T-helper 2 cell (primary cell): ENCODE results near the gene ATG7.

ENCODE experiments used
- DNase-seq, 5 experiments: peaks; one replicate each; pipeline versions ENCODE4 v3.0.0 to v3.0.0-alpha.2; 2012 to 2022

The ATG7 gene

DNA sequence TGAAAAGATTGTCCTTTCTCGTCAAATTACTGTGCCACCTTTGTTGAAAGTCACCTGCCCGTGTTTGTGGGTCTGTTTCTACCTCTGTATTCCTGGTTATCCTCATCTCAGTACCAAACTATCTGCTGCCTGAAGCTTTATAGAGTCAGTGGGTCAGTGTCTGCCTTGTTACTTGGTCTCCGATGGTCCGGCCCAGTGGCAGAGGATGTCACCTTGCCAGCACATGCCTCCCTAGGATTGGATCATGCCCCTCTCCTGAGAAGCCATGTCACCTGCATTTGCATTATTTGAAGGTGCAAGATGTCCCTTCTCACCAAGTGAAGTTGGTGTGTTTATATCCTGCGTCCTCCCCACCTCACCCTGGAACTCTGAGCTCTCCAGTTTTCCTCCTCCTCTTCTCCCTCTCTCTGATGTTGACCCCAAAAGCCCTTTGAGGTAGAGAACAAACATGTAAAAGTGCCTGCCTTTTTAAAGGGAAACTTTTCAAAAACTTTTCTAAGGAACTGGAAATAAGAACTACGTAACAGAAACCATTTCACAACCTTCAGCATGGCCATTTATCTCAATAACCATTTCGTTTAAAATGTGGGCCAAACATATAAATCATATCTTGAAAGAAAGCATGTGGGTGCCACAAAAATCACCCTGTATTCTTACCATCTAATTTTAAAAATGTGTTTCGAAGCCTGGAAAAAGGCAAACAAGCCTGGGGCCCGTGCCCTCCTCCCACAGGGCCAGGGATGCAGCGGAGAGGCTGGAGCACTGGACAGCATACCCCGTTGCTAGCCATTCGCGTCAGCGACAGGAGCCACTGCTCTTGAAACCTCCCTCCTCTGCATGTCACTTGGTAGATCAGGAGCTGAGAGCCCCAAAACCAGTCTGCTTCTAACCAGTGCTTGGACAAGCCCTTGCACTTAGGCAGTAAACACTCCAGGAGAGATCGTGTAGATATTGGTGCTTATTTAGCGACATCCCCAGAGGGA lies 269.4 kb downstream of the ATG7 start:
- no peak for DNase-seq

DNA sequence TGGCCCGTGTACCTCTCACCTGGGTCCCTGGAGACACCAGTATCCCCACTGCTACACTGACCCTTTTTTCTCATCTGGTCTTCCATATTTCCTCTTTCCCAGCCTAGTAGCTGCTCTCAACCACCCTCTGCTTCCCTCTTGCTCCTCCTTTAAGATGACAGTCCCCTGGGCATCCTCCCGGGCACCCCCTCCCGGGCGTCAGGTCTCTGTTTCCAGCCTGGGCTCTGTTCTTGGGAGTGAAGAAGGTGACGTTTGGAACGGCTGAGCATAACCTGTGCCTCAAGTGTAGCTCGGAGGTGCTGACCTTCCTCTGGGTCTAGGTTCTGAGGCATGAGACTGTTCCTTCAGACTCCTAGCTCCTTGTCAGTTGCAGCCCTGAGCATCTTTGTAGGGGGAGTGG lies 270.4 kb downstream of the ATG7 start:
- no peak for DNase-seq

DNA sequence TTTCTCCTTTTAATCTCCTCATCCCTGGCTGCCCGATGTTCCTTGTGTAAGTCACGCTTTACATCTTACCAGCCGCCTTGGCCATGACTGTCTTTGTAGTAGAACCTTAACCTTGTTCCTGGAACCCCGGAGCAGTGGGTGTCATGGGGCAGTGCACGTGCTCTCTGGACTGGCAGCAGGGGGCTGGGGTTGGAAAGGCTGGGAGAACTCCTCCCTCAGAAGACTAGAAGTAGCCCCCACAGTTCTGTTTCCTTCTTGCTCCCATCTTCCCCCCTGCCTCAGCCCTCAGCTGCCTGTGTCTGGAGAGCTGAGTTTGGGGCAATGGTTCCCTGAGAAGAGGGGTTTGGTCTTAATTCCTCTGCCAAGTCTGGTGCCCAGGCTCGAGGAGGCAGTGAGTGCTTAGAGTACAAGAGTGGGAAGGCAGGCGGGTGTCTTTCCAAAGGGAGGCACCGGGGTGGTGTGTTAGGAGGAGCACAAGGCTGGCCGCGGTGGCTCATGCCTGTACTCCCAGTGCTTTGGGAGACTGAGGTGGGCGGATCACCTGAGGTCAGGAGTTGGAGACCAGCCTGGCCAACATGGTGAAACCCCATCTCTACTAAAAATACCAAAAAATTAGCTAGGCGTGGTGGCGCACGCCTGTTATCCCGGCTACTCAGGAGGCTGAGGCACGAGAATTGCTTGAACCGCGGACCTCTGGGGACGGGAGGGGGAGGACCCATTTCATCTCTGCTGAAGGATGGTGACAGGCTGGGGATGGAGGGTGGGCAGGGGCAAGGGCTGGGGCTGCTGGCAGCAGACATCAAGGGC lies 271.1 kb downstream of the ATG7 start:
- no peak for DNase-seq

DNA sequence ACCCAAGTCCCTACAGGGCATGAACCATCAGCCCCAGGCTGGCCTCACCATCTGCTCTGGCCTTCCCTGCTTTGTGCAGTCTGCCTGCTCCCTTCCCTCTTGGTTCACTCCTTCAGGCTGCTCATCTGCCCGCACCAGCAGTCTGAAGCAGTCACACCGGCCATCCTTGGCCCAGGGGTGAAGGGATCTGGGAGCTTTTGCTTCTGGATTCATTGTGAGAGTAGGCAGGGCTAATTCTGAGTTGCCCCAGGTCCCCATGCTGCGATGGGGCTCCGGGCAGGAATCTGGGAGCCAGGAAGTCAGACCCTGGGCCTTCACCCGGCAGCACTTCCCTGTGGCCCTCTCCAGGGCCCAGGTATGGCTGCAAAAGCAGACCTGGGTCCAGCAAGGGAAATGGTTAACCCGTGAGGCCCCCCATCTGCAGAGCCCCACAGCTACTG lies 271.8 kb downstream of the ATG7 start:
- DNase-seq = no peak

DNA sequence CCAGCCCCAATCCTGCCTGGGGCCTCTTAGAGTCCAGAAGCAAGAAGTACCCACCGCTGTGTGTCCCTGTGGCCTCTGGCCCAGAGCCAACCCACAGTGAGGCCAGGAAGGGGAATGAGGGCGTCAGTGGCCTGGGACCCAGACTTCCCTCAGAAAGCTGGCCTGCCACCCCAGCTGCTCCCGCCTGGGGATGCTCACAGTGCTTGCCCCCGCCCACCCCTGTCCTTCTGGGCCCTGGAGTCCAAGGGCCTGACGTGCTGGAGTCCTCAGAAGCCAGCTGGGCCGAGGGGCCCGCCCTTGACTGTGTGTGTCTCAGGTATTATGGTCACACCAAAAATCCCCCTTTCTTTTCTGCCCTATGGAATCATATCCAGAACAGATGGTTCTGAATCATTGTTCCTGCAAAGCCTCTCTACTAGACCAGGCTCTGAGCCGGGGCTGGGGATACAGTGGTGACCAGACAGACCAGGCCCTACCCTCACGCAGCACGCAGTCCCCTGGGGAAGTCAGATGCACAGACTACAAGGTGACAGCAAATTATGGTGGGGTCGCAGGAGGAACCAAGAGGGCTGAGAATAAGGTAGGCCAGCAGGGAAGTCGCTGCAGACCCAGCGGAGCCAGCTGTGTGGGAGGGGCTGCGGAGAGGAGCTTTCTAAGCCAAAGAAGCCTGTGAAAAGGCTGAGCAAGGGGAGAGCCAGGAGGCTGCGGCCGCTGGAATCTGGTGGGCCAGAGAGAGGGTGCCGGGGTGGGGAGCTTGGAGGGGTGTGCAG lies 272.4 kb downstream of the ATG7 start:
- no peak for DNase-seq

DNA sequence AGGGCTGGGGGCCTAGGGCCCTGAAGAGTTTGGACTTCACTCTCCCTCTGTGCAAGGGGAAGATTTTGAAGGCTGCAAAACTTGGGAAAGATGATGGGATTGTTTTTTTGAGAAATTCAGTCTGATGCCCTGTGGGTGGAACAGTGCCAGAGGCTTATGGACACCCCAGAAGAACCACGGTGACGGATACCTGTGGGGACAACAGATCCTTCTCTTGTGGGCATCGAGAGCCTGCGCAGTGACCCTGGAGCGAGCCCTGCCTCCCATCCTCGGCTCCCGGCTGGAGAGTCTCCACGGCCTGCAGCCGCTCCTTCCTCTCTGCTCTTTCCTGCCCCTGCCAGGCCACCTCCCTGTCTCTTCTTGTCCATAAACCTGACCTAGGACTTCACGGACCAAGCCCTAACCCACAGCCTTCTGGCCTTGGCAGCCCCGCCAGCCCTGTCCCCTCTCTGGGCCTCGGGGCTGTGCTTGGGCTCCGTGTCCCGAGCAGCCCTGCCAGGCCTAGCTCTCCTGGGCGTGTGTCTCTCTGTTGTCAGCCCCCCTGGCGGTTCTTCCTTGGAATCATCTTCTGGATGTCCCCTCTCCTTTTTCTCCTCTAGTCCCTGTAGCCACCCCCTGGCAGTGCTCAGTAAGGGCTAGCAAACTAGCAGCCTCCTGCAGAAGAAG lies 273.1 kb downstream of the ATG7 start:
- no peak for DNase-seq

DNA sequence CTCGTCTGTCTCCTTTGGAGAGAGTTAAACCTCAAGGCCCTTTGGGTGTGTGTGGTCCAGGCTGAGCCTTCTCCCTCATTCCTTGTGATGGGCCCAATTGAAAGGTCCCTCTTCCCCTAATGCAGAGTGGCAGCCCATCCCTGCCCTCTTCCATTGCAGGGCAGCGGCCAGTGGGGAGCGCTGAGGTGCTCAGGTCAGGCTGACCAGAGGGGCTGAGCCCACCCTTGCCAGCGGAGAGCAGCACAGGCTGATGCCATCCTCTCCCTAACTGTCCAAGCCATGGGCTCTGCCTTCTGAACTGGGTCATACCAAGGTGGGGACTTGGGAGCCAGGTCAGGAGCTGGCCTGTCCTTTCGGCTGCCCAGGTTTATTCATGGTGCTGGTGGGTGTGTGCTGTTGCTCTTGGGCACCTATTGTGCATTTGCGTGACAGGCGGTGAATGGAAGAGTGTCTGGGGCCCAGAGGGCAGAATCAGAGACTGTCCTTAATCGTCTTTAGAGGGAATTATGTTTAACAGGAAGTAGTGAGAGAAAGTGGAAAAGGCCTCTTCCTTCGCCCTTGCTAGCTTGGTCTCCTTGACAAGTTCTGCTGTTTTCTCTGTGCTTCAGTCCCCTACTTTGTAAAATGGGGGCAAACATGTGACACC lies 274.6 kb downstream of the ATG7 start:
- DNase-seq = no peak

DNA sequence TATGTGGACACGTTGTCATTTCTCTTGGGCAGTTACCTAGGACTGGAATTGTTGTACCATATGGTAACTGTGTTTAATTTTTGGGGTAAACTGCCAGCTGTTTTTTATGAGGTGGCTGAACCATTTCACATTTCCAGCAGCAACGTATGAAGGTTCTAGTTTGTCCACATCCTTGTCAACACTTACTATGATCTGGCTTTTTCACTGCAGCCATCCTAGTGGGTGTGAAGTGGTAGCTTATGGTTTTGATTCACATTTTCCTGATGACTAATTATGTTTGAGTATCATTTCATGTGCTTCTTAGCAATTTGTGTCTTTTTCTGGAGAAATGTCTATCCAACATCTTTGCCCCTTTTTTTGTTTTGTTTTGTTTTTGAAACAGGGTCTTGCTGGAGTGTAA lies 275.3 kb downstream of the ATG7 start:
- DNase-seq = no peak

DNA sequence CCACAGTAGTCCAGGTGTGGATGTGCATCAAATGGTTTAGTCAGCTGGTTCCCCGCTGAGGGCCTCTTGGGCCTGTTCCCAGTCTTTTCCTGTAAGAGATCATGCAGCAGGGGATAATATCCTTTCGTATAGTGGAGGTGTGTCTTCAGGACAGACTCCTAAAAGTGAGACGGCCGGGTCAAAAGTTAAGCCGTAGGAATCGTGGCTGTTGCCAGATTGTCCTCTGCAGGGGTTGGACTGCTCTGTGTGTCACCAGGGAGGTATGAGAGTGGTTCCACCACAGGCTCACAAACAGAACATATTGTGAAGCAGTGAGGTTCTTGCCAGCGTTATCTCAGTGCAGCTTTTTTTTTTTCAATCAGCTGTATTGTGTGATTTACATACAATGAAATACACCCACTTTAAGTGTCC lies 276.5 kb downstream of the ATG7 start:
- no peak for DNase-seq

DNA sequence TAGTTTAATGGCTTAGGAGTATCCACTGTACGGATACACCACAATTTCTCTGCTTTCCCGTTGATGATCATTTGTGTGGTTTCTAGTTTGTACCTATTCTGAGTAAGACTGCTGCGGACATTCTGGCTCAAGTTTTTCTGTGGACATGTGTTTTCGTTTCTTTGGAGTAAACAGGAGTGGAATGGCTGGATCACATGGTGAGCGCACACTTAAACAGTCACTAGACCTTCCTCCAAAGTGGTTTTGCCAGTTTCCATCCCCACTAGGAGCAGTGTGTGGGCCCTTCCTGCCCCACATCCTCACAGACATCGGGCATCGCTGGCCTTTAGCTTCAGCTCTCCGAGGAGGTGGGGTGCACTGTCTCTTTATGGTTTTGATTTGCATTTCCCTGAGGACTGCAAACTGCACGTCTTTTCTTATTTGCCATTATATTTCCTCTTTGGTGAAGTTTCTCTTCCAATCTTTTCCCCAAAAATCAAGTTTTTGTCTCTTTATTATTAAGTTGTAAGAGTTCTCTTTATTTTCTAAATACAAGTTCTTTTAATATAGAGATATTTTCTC lies 277.5 kb downstream of the ATG7 start:
- no peak for DNase-seq

DNA sequence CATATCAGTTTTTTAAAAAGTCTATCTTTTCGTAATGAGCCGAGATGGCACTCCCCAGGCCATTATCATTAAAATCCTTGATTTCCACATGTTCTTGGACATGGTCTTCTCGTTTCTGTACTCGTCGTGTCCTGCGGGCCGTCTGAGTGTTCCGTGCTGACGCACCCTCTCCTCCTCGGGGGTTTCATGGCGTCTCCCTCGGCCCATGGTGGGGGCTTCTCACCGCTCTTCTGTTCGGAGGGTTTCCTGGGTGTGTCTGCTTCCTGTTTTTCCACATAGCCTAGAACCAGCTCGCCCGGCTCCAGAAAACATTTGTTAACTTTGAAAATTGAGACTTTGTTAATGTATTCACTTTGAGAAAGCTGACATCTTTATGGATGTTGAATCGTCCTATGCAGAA lies 278.8 kb downstream of the ATG7 start:
- no peak for DNase-seq

DNA sequence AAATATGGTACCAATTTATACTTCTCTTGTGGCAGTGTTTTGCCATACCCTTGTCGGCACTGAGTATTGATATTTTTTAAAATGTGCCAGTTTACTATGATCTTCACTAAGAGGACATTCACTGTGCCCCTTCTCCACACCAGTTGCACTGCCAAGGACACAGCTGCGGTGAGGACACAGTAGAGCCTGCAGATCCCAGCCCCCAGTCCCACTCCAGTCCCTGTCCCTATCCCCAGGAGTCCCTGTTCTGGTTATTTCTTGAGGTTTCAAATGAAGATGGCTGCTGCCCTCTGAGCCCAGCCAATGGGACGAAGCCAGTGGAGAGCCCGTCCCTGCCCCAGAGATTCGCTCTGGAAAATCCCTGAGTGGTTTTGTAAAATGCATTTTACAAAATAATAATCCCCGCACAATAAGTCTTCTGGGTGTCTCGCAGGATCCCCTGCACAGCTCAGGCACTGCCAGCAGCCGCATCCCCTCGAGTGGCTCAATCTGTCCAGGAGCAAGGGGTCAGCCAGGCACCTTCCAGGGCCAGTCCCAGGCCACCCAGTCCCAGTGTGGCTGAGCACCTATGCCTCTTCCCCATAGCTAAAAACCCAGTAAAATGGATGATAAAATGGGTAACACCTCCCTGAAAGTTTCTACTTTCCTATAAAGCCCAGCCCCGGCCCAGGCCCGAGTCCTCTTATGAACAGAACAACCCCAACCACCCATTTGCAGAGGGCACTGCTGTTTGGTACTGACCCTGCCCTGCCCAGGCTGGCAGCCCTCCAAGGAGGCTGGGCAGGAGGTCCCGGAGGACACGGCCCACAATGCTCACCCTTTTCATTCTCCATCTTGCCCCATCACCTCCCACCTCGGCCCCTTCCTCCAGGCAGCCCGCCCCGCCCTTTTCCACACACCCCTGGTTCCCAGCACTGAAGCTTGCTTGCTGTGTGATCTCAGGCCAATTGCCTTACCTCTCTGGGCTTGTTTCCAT lies 280.4 kb downstream of the ATG7 start:
- no peak for DNase-seq

DNA sequence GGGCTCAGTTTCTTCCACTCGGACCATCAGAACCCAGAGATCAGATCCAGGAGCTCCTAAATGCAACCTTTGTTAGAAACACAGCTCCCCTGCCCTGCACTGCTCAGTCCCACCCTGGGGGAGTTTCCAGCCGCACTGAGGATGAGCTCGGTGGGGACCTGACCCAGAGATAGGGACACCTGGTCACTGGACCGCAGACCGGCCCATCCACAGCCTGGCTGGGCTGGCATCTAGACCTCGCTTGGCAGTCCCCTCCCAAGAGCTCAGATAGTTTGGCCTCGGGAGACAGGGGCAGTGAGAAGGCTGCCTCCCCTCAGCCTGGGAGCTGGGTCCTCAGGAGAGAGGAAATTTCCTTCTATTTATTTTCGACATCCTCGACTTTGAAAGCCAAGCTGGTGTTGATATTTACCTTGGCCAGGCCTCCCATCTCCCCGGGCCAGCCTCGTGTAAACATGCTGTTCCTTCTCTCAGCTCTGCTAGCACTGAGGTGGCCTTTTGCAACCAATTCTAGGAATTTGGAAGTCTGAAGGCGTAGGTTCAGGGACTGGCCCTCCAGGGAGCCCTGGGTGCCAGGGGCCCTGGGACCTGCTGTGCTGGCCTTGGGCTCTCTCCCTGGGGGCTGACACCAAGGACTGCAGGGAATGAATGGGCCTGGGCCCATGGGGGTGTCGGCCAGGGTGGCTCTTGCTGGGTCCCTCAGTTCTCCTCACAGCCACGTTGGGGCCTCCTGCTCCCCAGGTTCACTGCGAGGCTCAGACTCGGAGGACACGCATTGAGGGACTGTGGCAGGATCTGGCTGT lies 281.4 kb downstream of the ATG7 start:
- no peak for DNase-seq

DNA sequence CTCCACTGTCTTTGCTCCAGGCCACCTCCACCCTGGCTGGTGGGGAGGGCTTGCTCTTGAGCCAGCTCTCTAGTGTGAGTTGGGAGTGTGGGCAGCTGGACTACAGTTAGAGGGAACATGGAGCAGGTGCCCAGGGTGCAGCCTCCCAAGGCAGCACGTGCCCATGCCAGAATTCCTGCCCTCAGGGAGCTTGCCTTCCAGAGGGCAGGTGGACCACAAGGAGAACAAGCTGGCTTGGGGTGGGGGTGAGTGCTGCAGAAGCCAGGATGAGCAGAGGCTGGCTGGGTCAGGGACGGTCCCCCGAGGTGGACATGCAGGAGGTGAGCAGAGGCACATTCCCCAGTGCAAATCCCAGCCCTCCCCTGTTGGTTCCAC lies 282.0 kb downstream of the ATG7 start:
- DNase-seq = no peak

DNA sequence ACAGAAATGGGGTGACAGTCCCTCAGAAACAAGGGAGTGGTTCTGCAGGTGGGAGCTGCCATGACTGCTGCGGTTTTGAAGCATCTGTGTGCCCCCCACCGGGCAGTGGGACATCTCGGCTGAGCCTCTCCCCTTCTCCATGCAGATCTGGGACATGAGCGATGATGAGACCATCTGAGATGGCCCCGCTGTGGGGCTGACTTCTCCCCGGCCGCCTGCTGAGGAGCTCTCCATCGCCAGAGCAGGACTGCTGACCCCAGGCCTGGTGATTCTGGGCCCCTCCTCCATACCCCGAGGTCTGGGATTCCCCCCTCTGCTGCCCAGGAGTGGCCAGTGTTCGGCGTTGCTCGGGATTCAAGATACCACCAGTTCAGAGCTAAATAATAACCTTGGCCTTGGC lies 282.5 kb downstream of the ATG7 start:
- DNase-seq = no peak

DNA sequence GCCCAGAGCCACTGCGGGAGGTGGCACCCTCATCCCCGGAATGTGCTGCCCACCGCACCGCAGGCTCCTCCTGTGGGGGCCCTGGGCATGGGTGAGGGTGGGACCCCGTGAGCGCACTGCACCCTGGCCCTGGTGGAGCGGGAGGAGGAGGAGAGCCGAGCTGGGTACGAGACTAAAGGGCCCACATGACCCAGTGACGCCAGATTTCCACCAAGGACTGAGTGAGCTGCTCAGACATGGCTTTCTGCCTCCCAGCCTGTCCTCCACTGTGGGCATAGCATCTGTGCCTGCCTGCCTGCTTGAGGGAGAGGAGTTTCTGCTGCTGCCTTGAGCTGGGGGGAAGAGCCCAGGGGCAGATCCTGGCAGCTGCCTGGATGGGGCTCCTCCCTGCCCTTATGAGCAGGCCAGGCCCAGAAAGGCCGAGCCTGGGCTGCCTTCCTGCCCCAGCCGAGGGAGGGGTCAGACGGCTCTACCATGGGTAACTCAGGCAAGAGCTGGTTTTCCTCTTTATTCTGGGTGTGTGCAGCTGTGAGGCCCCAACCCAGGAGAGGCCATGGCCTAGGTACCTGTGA lies 283.1 kb downstream of the ATG7 start:
- DNase-seq = no peak

DNA sequence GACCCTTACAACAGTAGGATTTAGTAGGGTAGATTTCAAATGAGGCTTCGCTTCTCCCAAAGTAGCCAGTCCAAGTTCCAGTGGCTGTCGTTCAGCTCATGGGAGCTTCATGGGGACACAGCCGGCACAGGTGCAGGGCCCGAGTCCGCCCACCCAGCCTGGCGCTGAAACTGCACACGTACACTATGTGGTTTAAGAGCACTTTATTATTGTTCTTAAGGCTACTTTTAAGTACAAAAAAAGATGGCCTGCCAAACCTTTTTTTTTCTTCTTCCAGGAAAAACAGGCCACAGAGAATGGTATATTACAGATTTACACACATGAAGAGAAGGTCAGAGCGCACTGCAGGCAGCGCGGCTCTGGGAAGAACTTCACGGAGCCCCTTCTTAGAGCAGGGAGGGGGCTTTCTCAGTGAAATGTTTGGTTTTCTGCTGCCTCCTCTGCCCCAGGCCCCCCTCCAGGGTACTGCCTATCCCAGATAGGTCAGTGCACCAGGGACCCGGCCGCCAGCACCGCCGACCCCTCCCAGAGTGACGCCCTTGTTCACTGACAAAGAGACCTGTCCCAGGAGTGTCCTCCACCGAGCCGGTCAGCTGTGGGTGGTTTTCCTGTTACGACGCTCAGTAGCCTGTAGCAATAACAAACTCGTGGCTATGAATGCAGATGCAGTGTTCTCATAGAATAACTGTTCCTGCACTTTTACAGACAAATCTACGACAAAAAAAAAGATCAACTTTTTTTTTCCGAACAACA lies 283.9 kb downstream of the ATG7 start:
- no peak for DNase-seq
